K562 (cell line): ENCODE data around the gene ACADM. TPM values are rescaled to one million over a fixed set of nuclear protein-coding genes. Genes with fewer than 3 reads are reported as not detected.
A peak's percentile ranks its signal among the peaks of the same experiment; 100 is the strongest.

ENCODE experiments used
- CHD4 ChIP-seq: fragments of 200-600 bp; sonication (generic); IDR thresholded peaks from 3 replicates; pipeline ENCODE4 v1.6.1; 2012; ENCODE audit warnings: low read depth, mild to moderate bottlenecking, mixed read lengths, low read length, inconsistent platforms; ENCODE audit not compliant: insufficient read depth, insufficient replicate concordance, poor library complexity, severe bottlenecking
- DACH1 ChIP-seq: fragments of 450-650 bp; IDR thresholded peaks from 2 replicates; pipeline ENCODE4 v1.6.1; 2018; ENCODE audit not compliant: partially characterized antibody
- GTF2E2 ChIP-seq: fragments of 200-800 bp; sonication (Bioruptor generic); IDR thresholded peaks from 2 replicates; pipeline ENCODE4 v1.6.1; 2016; ENCODE audit warnings: missing genetic modification characterization, missing compliant biosample characterization
- HDAC8 ChIP-seq: fragments of 450-650 bp; IDR thresholded peaks from 2 replicates; pipeline ENCODE4 v1.6.1; 2016; ENCODE audit warnings: mild to moderate bottlenecking, missing genetic modification characterization, moderate library complexity, missing compliant biosample characterization
- HSF4 ChIP-seq: fragments of 250-450 bp; sonication (Bioruptor Pico); IDR thresholded peaks from 2 replicates; pipeline ENCODE4 v2.1.2; 2022; ENCODE audit warnings: mild to moderate bottlenecking, moderate library complexity, borderline replicate concordance
- KDM2B ChIP-seq: fragments of 250-450 bp; sonication (Bioruptor Pico); IDR thresholded peaks from 2 replicates; pipeline ENCODE4 v1.8.0; 2021; ENCODE audit warnings: mild to moderate bottlenecking, moderate library complexity
- MECOM ChIP-seq: fragments of 250-450 bp; sonication (Bioruptor Pico); IDR thresholded peaks from 2 replicates; pipeline ENCODE4 v1.8.0; 2022; ENCODE audit warnings: inconsistent platforms
- NCOA1 ChIP-seq: fragments of 450-650 bp; IDR thresholded peaks from 2 replicates; pipeline ENCODE4 v1.6.1; 2016; ENCODE audit warnings: low read depth
- NCOR1 ChIP-seq: fragments of 450-650 bp; IDR thresholded peaks from 2 replicates; pipeline ENCODE4 v1.6.1; 2016; ENCODE audit warnings: mild to moderate bottlenecking, moderate library complexity
- NR4A1 ChIP-seq, 2 experiments: fragments of 250-450 bp in 1 of 2; fragments of 450-650 bp in 1 of 2; sonication (Bioruptor Pico) in 1 of 2; IDR thresholded peaks; 2 replicates each; pipeline versions ENCODE4 v1.4.0 to v1.6.1; 2016 to 2020; ENCODE audit warnings: mild to moderate bottlenecking in 2 of 2, missing compliant biosample characterization in 1 of 2, missing genetic modification characterization in 1 of 2, moderate library complexity in 1 of 2
- PCBP1 ChIP-seq: fragments of 200-400 bp; formaldehyde crosslinking; IDR thresholded peaks from 2 replicates; pipeline ENCODE4 v1.6.1; 2018; ENCODE audit warnings: mild to moderate bottlenecking, low read depth, low read length; ENCODE audit not compliant: poor library complexity, severe bottlenecking
- PCBP2 ChIP-seq: fragments of 200-400 bp; formaldehyde crosslinking; IDR thresholded peaks from 2 replicates; pipeline ENCODE4 v1.6.1; 2018; ENCODE audit warnings: low read length, low read depth, mild to moderate bottlenecking, moderate library complexity; ENCODE audit not compliant: poor library complexity, severe bottlenecking
- SMAD1 ChIP-seq: fragments of 150-350 bp; IDR thresholded peaks from 2 replicates; pipeline ENCODE4 v1.6.1; 2014; ENCODE audit warnings: low read length, low read depth; ENCODE audit not compliant: partially characterized antibody
- SMARCC2 ChIP-seq: fragments of 450-650 bp; IDR thresholded peaks from 2 replicates; pipeline ENCODE4 v1.6.1; 2017; ENCODE audit warnings: antibody characterized with exemption, moderate library complexity, mild to moderate bottlenecking, low read depth
- SP2 ChIP-seq: IDR thresholded peaks from 2 replicates; pipeline ENCODE4 v1.6.1; 2011; ENCODE audit warnings: mild to moderate bottlenecking, low read depth, low read length, moderate library complexity; ENCODE audit not compliant: poor library complexity, severe bottlenecking; ENCODE audit errors: extremely low read depth
- XRCC5 ChIP-seq: fragments of 200-400 bp; formaldehyde crosslinking; IDR thresholded peaks from 2 replicates; pipeline ENCODE4 v1.6.1; 2017; ENCODE audit warnings: low read depth, mild to moderate bottlenecking, low read length
- ZNF23 ChIP-seq: fragments of 250-450 bp; sonication (Bioruptor Pico); IDR thresholded peaks from 2 replicates; pipeline ENCODE4 v1.4.0; 2020; ENCODE audit warnings: mild to moderate bottlenecking
- ZNF507 ChIP-seq: conservative IDR thresholded peaks from 2 replicates; pipeline ENCODE4 v1.6.1; 2017; ENCODE audit warnings: missing genetic modification characterization, missing compliant biosample characterization
- ZNF699 ChIP-seq: fragments of 250-450 bp; sonication (Bioruptor Pico); IDR thresholded peaks from 2 replicates; pipeline ENCODE4 v1.8.0; 2021; ENCODE audit warnings: mild to moderate bottlenecking, moderate library complexity; ENCODE audit not compliant: insufficient replicate concordance
- ZNF77 ChIP-seq: fragments of 250-450 bp; sonication (Bioruptor Pico); IDR thresholded peaks from 2 replicates; pipeline ENCODE4 v1.5.0; 2020
- polyA plus RNA-seq, 8 experiments: library from polyadenylated mRNA; depleted of rRNA in 4 of 8; stranded (reverse) in 5 of 8; unstranded in 3 of 8; fragments of >200 nt; fragmentation: Nextera tagmentation in 2 of 8; fragmentation: Illumina TruSeq in 1 of 8; extraction: Ambion mirVana in 2 of 8; extraction: Trizol in 1 of 8; gene quantifications; 2 replicates each; pipeline versions ENCODE4 v1.2.1 to v1.2.3, GENCODE V29; 2011 to 2014; ENCODE audit warnings: inconsistent platforms in 1 of 8, missing spikeins in 1 of 8
- total RNA-seq, 7 experiments: library from RNA; depleted of rRNA in 6 of 7; stranded (reverse); fragments of >200 nt in 6 of 7; fragmentation: Illumina TruSeq in 2 of 7; extraction: Trizol in 2 of 7; gene quantifications; 2 replicates each; pipeline versions ENCODE4 v1.2.1 to v1.2.3, GENCODE V29; 2011 to 2021; ENCODE audit warnings: low replicate concordance in 1 of 7
- TF ChIP-seq, protein P1 (sequence below), 2 experiments: IDR thresholded peaks in 1 of 2; conservative IDR thresholded peaks in 1 of 2; 2 replicates each; pipeline ENCODE4 v1.6.1; 2016; ENCODE audit warnings: low read depth in 2 of 2, mild to moderate bottlenecking in 1 of 2, missing compliant biosample characterization in 1 of 2, missing genetic modification characterization in 1 of 2, moderate library complexity in 1 of 2
- TF ChIP-seq, protein P2 (sequence below): fragments of 250-450 bp; sonication (Bioruptor Pico); IDR thresholded peaks from 2 replicates; pipeline ENCODE4 v1.9.0; 2021; ENCODE audit warnings: mild to moderate bottlenecking
- TF ChIP-seq, protein P3 (sequence below), 2 experiments: fragments of 450-650 bp; conservative IDR thresholded peaks; 2 replicates each; pipeline ENCODE4 v1.6.1; 2017; ENCODE audit warnings: mild to moderate bottlenecking in 2 of 2, moderate library complexity in 2 of 2

ACADM gene
- total and polyA plus RNA-seq, 9 of the 15 experiments (the other 6 are each of a cell fraction or from before 2014, with no cell fraction given) = 82.5 to 156 (median 123) TPM

DNA sequence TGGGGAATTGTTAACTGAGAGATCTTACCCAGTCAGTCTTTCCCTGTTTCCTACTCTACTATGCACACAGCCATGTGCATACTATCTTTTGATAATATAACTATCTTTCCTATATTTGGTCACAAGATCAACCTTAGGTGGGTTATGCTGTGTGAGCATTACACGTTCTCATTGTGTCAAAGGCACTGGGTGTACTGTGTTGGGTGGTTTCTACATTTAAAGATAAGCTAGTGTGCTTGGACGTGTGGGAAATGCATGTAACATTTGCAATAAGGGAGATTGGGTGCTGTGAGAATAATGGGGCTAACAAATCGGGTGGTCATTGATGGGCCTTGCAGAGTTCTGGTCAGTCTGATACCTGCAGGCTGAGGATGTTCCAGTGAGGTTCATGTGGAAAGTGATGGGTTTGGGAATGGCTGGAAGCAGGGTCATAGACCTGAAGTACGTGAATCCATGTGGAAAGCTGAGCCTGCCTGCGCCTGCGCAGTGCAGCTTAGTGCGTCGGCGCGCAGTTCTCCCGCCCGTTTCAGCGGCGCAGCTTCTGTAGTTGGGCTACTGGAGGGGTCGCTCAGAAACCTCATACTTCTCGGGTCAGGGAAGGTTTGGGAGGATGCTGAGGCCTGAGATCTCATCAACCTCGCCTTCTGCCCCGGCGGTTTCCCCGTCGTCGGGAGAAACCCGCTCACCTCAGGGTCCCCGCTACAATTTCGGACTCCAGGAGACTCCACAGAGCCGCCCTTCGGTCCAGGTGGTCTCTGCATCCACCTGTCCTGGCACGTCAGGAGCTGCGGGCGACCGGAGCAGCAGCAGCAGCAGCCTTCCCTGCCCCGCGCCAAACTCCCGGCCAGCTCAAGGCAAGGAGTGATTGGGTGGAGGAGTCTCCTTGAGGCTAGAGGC is 72.1 kb downstream of the ACADM start, which contains the start of gene MSH4 (continued):
- TF ChIP-seq, protein P1, sequence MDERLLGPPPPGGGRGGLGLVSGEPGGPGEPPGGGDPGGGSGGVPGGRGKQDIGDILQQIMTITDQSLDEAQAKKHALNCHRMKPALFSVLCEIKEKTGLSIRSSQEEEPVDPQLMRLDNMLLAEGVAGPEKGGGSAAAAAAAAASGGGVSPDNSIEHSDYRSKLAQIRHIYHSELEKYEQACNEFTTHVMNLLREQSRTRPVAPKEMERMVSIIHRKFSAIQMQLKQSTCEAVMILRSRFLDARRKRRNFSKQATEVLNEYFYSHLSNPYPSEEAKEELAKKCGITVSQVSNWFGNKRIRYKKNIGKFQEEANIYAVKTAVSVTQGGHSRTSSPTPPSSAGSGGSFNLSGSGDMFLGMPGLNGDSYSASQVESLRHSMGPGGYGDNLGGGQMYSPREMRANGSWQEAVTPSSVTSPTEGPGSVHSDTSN (CRISPR knock-in tag; IDR thresholded peaks at IDR 0.05; ENCODE audit: low read depth) = no peak
- TF ChIP-seq, protein P1 (tag; conservative IDR thresholded peaks at IDR 0.05; ENCODE audit: low read depth) = no peak
- no peak for TF ChIP-seq SMAD1
- TF ChIP-seq ZNF699 (CRISPR knock-in tag) = no peak
- no peak for TF ChIP-seq KDM2B (CRISPR knock-in tag)
- peak; percentile 76; the same call in 1 of the 2 replicates for TF ChIP-seq ZNF77 (CRISPR knock-in tag)
- peak; percentile 66; the same call in 1 of the 2 replicates for TF ChIP-seq NR4A1 (CRISPR knock-in tag; IDR thresholded peaks at IDR 0.05)
- TF ChIP-seq NR4A1 (tag; IDR thresholded peaks at IDR 0.05) = no peak
- TF ChIP-seq NCOA1 = no peak
- TF ChIP-seq HSF4 (CRISPR knock-in tag) = no peak
- no peak for TF ChIP-seq SMARCC2
- TF ChIP-seq SP2 = no peak
- peak; percentile 60 for TF ChIP-seq NCOR1
- TF ChIP-seq, protein P2, sequence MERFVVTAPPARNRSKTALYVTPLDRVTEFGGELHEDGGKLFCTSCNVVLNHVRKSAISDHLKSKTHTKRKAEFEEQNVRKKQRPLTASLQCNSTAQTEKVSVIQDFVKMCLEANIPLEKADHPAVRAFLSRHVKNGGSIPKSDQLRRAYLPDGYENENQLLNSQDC (CRISPR knock-in tag) = peak; percentile 74
- no peak for TF ChIP-seq PCBP1
- TF ChIP-seq PCBP2 = no peak
- TF ChIP-seq, protein P3, sequence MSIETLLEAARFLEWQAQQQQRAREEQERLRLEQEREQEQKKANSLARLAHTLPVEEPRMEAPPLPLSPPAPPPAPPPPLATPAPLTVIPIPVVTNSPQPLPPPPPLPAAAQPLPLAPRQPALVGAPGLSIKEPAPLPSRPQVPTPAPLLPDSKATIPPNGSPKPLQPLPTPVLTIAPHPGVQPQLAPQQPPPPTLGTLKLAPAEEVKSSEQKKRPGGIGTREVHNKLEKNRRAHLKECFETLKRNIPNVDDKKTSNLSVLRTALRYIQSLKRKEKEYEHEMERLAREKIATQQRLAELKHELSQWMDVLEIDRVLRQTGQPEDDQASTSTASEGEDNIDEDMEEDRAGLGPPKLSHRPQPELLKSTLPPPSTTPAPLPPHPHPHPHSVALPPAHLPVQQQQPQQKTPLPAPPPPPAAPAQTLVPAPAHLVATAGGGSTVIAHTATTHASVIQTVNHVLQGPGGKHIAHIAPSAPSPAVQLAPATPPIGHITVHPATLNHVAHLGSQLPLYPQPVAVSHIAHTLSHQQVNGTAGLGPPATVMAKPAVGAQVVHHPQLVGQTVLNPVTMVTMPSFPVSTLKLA (conservative IDR thresholded peaks at IDR 0.05) = no peak; a peak in 1 of 4 replicates
- TF ChIP-seq ZNF507 (tag) = no peak
- no peak for TF ChIP-seq DACH1
- TF ChIP-seq CHD4 = no peak
- no peak for TF ChIP-seq XRCC5
- no peak for TF ChIP-seq GTF2E2 (tag)
- peak; percentile 73 for TF ChIP-seq ZNF23 (CRISPR knock-in tag)
- no peak for TF ChIP-seq HDAC8 (tag)
- 0 out of 2 replicates have a peak, but pooled peaks have one; percentile 34 for TF ChIP-seq MECOM
